SK-N-SH (cell line): Measurements from ENCODE around the gene SPECC1L. TPM values are rescaled to one million over a fixed set of nuclear protein-coding genes. Genes with fewer than 3 reads are reported as not detected.

Experiments
- CTCF ChIA-PET: fragments of 300-600, 350-600 bp; formaldehyde crosslinking; extraction: SDS; loops from one replicate; lab custom pipeline; 2021; lab: Yijun Ruan, JAX
- POLR2A ChIA-PET: fragments of 350-600 bp; sonication (Branson Sonifier 250); formaldehyde crosslinking; extraction: SDS; loops from one replicate; lab custom pipeline; 2020; ENCODE audit warnings: antibody characterized with exemption, inconsistent platforms; lab: Yijun Ruan, JAX
- DNase-seq: peaks from one replicate; pipeline ENCODE4 v3.0.0; 2012
- H2AFZ ChIP-seq: fragments of 200-600 bp; sonication (generic); 2 replicates; pipeline ENCODE4 v1.8.1; 2016; ENCODE audit warnings: antibody characterized with exemption, mild to moderate bottlenecking, low read depth
- H3F3A ChIP-seq: fragments of 200-600 bp; sonication (generic); replicated peaks from 2 replicates; pipeline ENCODE3; 2016; ENCODE audit warnings: antibody characterized with exemption, mild to moderate bottlenecking; ENCODE audit not compliant: insufficient read depth
- H3K27ac ChIP-seq, 2 experiments: fragments of 200-500 bp in 1 of 2; fragments of 200-600 bp in 1 of 2; sonication (Bioruptor generic) in 1 of 2; sonication (generic), shearing (Covaris generic) in 1 of 2; 2 replicates each; pipeline versions ENCODE4 v1.5.1 to v1.6.1; 2014 to 2016; ENCODE audit warnings: low read depth in 2 of 2, inconsistent platforms in 1 of 2, low read length in 1 of 2, mild to moderate bottlenecking in 1 of 2, mixed read lengths in 1 of 2
- H3K27me3 ChIP-seq: fragments of 200-600 bp; sonication (generic), shearing (Covaris generic); 2 replicates; pipeline ENCODE4 v1.6.1; 2016; ENCODE audit warnings: mixed run types; ENCODE audit not compliant: insufficient read depth
- H3K36me3 ChIP-seq, 2 experiments: fragments of 200-500 bp in 1 of 2; fragments of 200-600 bp in 1 of 2; sonication (Bioruptor generic) in 1 of 2; sonication (generic) in 1 of 2; replicated peaks in 1 of 2; 2 replicates each; pipeline versions ENCODE3 to v1.5.1; 2014 to 2016; ENCODE audit warnings: low read length in 1 of 2, mild to moderate bottlenecking in 1 of 2; ENCODE audit not compliant: insufficient read depth in 2 of 2, control insufficient read depth in 1 of 2
- H3K4me1 ChIP-seq, 2 experiments: fragments of 200-500 bp in 1 of 2; fragments of 200-600 bp in 1 of 2; sonication (Bioruptor generic) in 1 of 2; sonication (generic), shearing (Covaris generic) in 1 of 2; 2 replicates each; pipeline versions ENCODE4 v1.5.1 to v1.6.1; 2014 to 2016; ENCODE audit warnings: low read depth in 1 of 2, low read length in 1 of 2, mixed run types in 1 of 2; ENCODE audit not compliant: insufficient read depth in 2 of 2, control insufficient read depth in 1 of 2
- H3K4me2 ChIP-seq: fragments of 200-600 bp; sonication (generic), shearing (Covaris generic); 2 replicates; pipeline ENCODE4 v1.6.1; 2017; ENCODE audit warnings: mixed run types
- H3K4me3 ChIP-seq, 2 experiments: fragments of 200-500 bp in 1 of 2; fragments of 200-600 bp in 1 of 2; sonication (Bioruptor generic) in 1 of 2; sonication (generic), shearing (Covaris generic) in 1 of 2; 2 replicates each; pipeline versions ENCODE4 v1.5.1 to v1.8.1; 2014 to 2016; ENCODE audit warnings: low read depth in 2 of 2, inconsistent platforms in 1 of 2, low read length in 1 of 2, mild to moderate bottlenecking in 1 of 2, mixed read lengths in 1 of 2, moderate library complexity in 1 of 2
- H3K79me2 ChIP-seq: fragments of 200-600 bp; sonication (generic); 2 replicates; pipeline ENCODE4 v1.8.1; 2017; ENCODE audit warnings: mild to moderate bottlenecking; ENCODE audit not compliant: insufficient read depth
- H3K9ac ChIP-seq: fragments of 200-600 bp; sonication (generic); 2 replicates; pipeline ENCODE4 v1.6.1; 2017; ENCODE audit warnings: mixed run types
- H3K9me2 ChIP-seq: fragments of 200-600 bp; sonication (generic); 2 replicates; pipeline ENCODE4 v1.6.1; 2017; ENCODE audit warnings: mixed run types
- H3K9me3 ChIP-seq: fragments of 200-600 bp; sonication (generic); 2 replicates; pipeline ENCODE4 v1.6.1; 2017; ENCODE audit warnings: mixed run types, mild to moderate bottlenecking, moderate library complexity
- H4K20me1 ChIP-seq: fragments of 200-600 bp; sonication (generic); 2 replicates; pipeline ENCODE4 v1.6.1; 2017; ENCODE audit warnings: mild to moderate bottlenecking, mixed run types; ENCODE audit not compliant: insufficient read depth
- CHD2 ChIP-seq: fragments of 150-350 bp; IDR thresholded peaks from 2 replicates; pipeline ENCODE4 v1.6.1; 2018; ENCODE audit warnings: low read length; ENCODE audit not compliant: partially characterized antibody
- ELF1 ChIP-seq: IDR thresholded peaks from 2 replicates; pipeline ENCODE4 v1.4.0; 2012
- EP300 ChIP-seq, 2 experiments: IDR thresholded peaks; 2 replicates each; pipeline versions ENCODE4 v1.4.0 to v1.6.1; 2012; ENCODE audit warnings: borderline replicate concordance in 1 of 2, low read depth in 1 of 2, low read length in 1 of 2
- EZH2phosphoT487 ChIP-seq: fragments of 200-600 bp; sonication (generic); IDR thresholded peaks from 2 replicates; pipeline ENCODE4 v1.6.1; 2017; ENCODE audit warnings: low read depth, mixed run types, mild to moderate bottlenecking, antibody characterized with exemption, moderate library complexity, borderline replicate concordance
- GABPA ChIP-seq: IDR thresholded peaks from 2 replicates; pipeline ENCODE4 v1.4.0; 2012; ENCODE audit warnings: low read depth, mild to moderate bottlenecking
- MEF2A ChIP-seq: IDR thresholded peaks from 2 replicates; pipeline ENCODE4 v1.4.0; 2012; ENCODE audit warnings: low read depth, borderline replicate concordance
- NRF1 ChIP-seq: IDR thresholded peaks from 2 replicates; pipeline ENCODE4 v1.6.1; 2012; ENCODE audit warnings: low read depth, mild to moderate bottlenecking, low read length
- PBX3 ChIP-seq: IDR thresholded peaks from 2 replicates; pipeline ENCODE4; 2012
- POLR2AphosphoS5 ChIP-seq: IDR thresholded peaks from 2 replicates; pipeline ENCODE4 v1.6.1; 2012; ENCODE audit warnings: low read depth, low read length
- RCOR1 ChIP-seq: fragments of 150-350 bp; IDR thresholded peaks from 2 replicates; pipeline ENCODE4 v1.6.1; 2017; ENCODE audit warnings: antibody characterized with exemption, low read length
- RFX5 ChIP-seq: IDR thresholded peaks from 2 replicates; pipeline ENCODE4 v1.6.1; 2012; ENCODE audit warnings: mild to moderate bottlenecking, improper control_type of control experiment, low read length
- RXRA ChIP-seq: IDR thresholded peaks from 2 replicates; pipeline ENCODE4 v1.4.0; 2012; ENCODE audit warnings: low read depth, mild to moderate bottlenecking, borderline replicate concordance
- SIN3A ChIP-seq: IDR thresholded peaks from 2 replicates; pipeline ENCODE4 v1.6.1; 2012; ENCODE audit warnings: low read depth, mild to moderate bottlenecking, low read length, moderate library complexity, borderline replicate concordance
- TEAD4 ChIP-seq: IDR thresholded peaks from 2 replicates; pipeline ENCODE4 v1.4.0; 2012; ENCODE audit warnings: mild to moderate bottlenecking, borderline replicate concordance; ENCODE audit not compliant: insufficient read depth
- YY1 ChIP-seq: IDR thresholded peaks from 2 replicates; pipeline ENCODE4 v1.4.0; 2012; ENCODE audit warnings: low read depth, mild to moderate bottlenecking
- ZBTB33 ChIP-seq: IDR thresholded peaks from 2 replicates; pipeline ENCODE4 v1.4.0; 2012; ENCODE audit warnings: low read depth, borderline replicate concordance
- WGBS: methylation state at CpG from one replicate; pipeline ENCODE4 v1.1.6; 2017; ENCODE audit warnings: low lambda C conversion rate; 5-methylcytosine and 5-hydroxymethylcytosine counted together
- polyA plus RNA-seq, 3 experiments: library from polyadenylated mRNA; depleted of rRNA; stranded (reverse); fragments of >200 nt; gene quantifications; 2 replicates each; pipeline ENCODE4 v1.2.3, GENCODE V29; 2012
- TF ChIP-seq, protein P1 (sequence below): fragments of 150-350 bp; IDR thresholded peaks from 2 replicates; pipeline ENCODE4 v1.6.1; 2017; ENCODE audit warnings: antibody characterized with exemption, low read length, low read depth, borderline replicate concordance
- TF ChIP-seq, protein P2 (sequence below): IDR thresholded peaks from 2 replicates; pipeline ENCODE4 v1.4.0; 2012; ENCODE audit warnings: low read depth, borderline replicate concordance
- TF ChIP-seq, protein P3 (sequence below): IDR thresholded peaks from 2 replicates; pipeline ENCODE4 v1.4.0; 2012; ENCODE audit warnings: low read depth

The SPECC1L gene
- polyA plus RNA-seq, 1 of the 3 experiments (the other 2 are of a cell fraction) = 22.9 TPM

DNA sequence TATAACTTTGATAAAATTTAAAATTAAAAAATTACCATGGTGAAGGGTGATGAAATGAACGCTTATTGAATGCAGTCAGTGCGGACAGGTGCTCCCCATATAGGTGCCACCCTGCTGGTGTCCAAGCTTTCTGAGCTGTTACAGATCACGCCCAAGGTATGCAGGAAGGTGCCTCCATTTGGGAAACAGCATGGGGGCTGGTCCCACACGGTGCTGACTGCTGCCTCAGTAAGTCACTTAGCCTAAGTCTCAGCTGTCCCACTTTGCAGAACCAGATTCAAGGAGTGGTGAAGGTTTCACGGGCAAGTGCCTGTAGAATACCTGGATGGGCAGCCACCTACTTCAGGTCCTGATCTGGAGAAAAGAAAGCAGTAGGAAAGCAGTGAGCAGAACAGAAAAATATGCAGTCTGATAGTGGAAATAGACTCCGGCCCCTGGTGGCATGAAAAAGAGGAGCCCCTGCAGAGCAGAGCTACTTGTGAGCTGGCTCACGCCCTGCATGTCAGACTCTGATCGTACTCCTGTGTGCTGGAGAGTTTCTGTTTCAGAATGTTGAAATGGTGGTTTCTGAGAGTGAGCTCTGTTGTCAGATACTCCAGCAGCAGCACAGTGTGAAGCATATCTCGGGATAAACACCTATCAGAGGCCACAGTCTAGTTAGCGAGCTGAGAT, 189.9 kb downstream of the SPECC1L start:
- no peak overlapping the region for H3K4me2 ChIP-seq
- CTCF ChIA-PET = interaction anchor here (0.8 to 1.8 kb wide), 2 partner anchors 16 to 62 kb away, joined by 3 to 4 read pairs; no protein-coding TSS in a partner anchor

DNA sequence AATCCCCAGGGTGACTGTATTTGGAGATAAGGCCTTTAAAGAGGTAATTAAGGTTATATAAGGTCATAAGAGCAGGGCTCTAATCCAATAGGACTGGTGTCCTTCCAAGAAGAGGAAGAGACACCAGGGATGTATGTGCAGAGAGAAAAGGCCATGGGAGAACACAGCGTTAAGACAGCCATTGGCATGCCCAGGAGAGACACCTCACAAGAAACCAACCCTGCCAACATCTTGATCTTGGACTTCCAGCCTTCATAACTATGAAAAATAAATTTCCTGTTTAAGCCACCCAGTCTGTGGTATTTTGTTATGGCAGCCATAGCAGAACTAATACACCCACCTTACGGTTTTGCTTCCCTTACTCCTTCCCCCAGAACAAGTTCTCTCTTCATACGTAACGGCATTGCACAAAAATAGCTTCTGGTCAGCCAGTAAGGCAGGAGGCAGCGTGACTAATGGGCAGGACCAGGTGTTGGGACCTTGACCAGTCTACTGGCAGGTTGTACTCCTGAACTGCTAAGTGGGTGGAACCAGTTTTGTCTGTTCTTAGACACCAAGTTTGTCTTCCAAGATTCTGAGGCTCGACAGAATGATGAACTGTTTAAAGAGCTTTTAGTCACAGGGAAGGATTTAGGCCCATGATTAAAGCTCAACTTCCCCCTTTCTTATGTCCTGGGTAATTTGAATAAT, 192.6 kb downstream of the SPECC1L start:
- H3K79me2 ChIP-seq = no peaks in the 10 kb centered on the region
- no peak overlapping the region for H3K4me3 ChIP-seq
- no peak overlapping the region for H3K9ac ChIP-seq
- no peaks in the 10 kb centered on the region for H3K27me3 ChIP-seq
- no peaks in the 10 kb centered on the region for H3K9me3 ChIP-seq
- 94% methylated on average over 6 of the region's 6 CpGs for WGBS
- no peak overlapping the region for H3K27ac ChIP-seq
- H3K9me2 ChIP-seq = no peaks in the 10 kb centered on the region
- CTCF ChIA-PET = interaction anchor here (0.7 kb wide), 1 partner anchor 40 kb away, joined by 3 read pairs; no protein-coding TSS in a partner anchor
- no peak overlapping the region for H2AFZ ChIP-seq
- POLR2A ChIA-PET = no interaction called here
- H4K20me1 ChIP-seq = no peaks in the 10 kb centered on the region
- no peak for DNase-seq
- H3K36me3 ChIP-seq = no peaks in the 10 kb centered on the region
- no peak overlapping the region for H3K4me2 ChIP-seq
- peaks cover 12% of the 10 kb centered on the region for H3F3A ChIP-seq
- TF ChIP-seq CHD2 = no peak
- TF ChIP-seq RFX5 = no peak
- TF ChIP-seq EZH2phosphoT487 = no peak
- TF ChIP-seq YY1 = no peak
- TF ChIP-seq ZBTB33 = no peak
- TF ChIP-seq NRF1 = no peak
- TF ChIP-seq EP300 (IDR thresholded peaks at IDR 0.05; ENCODE audit: borderline replicate concordance in 1 of 2, low read depth in 1 of 2, low read length in 1 of 2) = no peak
- TF ChIP-seq, protein P1, sequence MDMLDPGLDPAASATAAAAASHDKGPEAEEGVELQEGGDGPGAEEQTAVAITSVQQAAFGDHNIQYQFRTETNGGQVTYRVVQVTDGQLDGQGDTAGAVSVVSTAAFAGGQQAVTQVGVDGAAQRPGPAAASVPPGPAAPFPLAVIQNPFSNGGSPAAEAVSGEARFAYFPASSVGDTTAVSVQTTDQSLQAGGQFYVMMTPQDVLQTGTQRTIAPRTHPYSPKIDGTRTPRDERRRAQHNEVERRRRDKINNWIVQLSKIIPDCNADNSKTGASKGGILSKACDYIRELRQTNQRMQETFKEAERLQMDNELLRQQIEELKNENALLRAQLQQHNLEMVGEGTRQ = no peak
- TF ChIP-seq, protein P2, sequence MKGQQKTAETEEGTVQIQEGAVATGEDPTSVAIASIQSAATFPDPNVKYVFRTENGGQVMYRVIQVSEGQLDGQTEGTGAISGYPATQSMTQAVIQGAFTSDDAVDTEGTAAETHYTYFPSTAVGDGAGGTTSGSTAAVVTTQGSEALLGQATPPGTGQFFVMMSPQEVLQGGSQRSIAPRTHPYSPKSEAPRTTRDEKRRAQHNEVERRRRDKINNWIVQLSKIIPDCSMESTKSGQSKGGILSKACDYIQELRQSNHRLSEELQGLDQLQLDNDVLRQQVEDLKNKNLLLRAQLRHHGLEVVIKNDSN = no peak
- no peak for TF ChIP-seq MEF2A
- no peak for TF ChIP-seq SIN3A
- no peak for TF ChIP-seq TEAD4
- TF ChIP-seq ELF1 = no peak
- TF ChIP-seq PBX3 = no peak
- TF ChIP-seq GABPA = no peak
- no peak for TF ChIP-seq RXRA
- H3K4me1 ChIP-seq = peaks cover 0 to 17% of the 10 kb centered on the region in 2 experiments; a peak in 3 of 4 replicates

More for the DNA sequence above, 189.9 kb downstream of the SPECC1L start:
- no peak overlapping the region for H3K27ac ChIP-seq
- no peak overlapping the region for H3K4me3 ChIP-seq
- H2AFZ ChIP-seq = no peak overlapping the region; the same call in 1 of the 2 replicates
- no peaks in the 10 kb centered on the region for H3F3A ChIP-seq
- no peaks in the 10 kb centered on the region; a peak in 1 of 4 replicates for H3K4me1 ChIP-seq
- WGBS = 89% methylated on average over 10 of the region's 10 CpGs
- H3K9me3 ChIP-seq = no peaks in the 10 kb centered on the region
- POLR2A ChIA-PET = no interaction called here
- no peaks in the 10 kb centered on the region for H3K79me2 ChIP-seq
- DNase-seq = no peak
- H3K9ac ChIP-seq = no peak overlapping the region
- no peaks in the 10 kb centered on the region for H3K27me3 ChIP-seq
- H3K36me3 ChIP-seq = no peaks in the 10 kb centered on the region
- H3K9me2 ChIP-seq = no peaks in the 10 kb centered on the region
- no peak for TF ChIP-seq POLR2AphosphoS5
- no peak for TF ChIP-seq MEF2A
- TF ChIP-seq RCOR1 = no peak
- no peak for TF ChIP-seq NRF1
- no peak for TF ChIP-seq GABPA
- TF ChIP-seq, protein P3, sequence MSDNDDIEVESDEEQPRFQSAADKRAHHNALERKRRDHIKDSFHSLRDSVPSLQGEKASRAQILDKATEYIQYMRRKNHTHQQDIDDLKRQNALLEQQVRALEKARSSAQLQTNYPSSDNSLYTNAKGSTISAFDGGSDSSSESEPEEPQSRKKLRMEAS = no peak
- TF ChIP-seq EP300 (IDR thresholded peaks at IDR 0.05; ENCODE audit: borderline replicate concordance in 1 of 2, low read depth in 1 of 2, low read length in 1 of 2) = no peak
- H4K20me1 ChIP-seq = no peaks in the 10 kb centered on the region
